Activated naive CD4-positive, alpha-beta T cell (primary cell): ENCODE measurements around the gene NR6A1.
"Not testable (repeated sequence)": the region's sequence is repeated elsewhere in the genome, so short reads cannot be mapped to it uniquely, and the experiment has no call there.

ENCODE experiments used
- DNase-seq, 4 experiments: peaks; one replicate each; lab custom pipeline; 2025; lab: John Stamatoyannopoulos, UW

The NR6A1 gene

GRCh38 chr9:124776954-124777648 lies 6.0 kb upstream of the NR6A1 start, which contains the start of gene OLFML2A:
Gene OLFML2A (plus strand): TSS chr9:124777133. CDS start chr9:124777271, 138 bp downstream.
- DNase-seq, result no peak

GRCh38 chr9:124776618-124776953 lies 5.5 kb upstream of the NR6A1 start:
- no peak for DNase-seq

GRCh38 chr9:124774129-124774978 lies 3.2 kb upstream of the NR6A1 start:
- peak; percentile 62 to 77 (median 72) for DNase-seq

- no peak for DNase-seq
Measured at GRCh38 chr9:124773473-124774128, 2.5 kb upstream of the NR6A1 start.

- not testable (repeated sequence) for DNase-seq
Measured at GRCh38 chr9:124772877-124773276, 1.8 kb upstream of the NR6A1 start.

GRCh38 chr9:124771867-124772679 lies 962 bp upstream of the NR6A1 start:
- DNase-seq, result peak in 1 of 4 experiments; percentile 8

- no peak for DNase-seq
Measured at GRCh38 chr9:124770359-124771020, 621 bp downstream of the NR6A1 start.

- no peak for DNase-seq
Measured at GRCh38 chr9:124769549-124770358, 1.4 kb downstream of the NR6A1 start.

- no peak for DNase-seq
Measured at GRCh38 chr9:124768750-124769548, 2.2 kb downstream of the NR6A1 start.

GRCh38 chr9:124768334-124768733 lies 2.8 kb downstream of the NR6A1 start:
- DNase-seq, result no peak

GRCh38 chr9:124767821-124768220 lies 3.3 kb downstream of the NR6A1 start:
- DNase-seq, result no peak

GRCh38 chr9:124766815-124767554 lies 4.1 kb downstream of the NR6A1 start:
- DNase-seq, result no peak

GRCh38 chr9:124766326-124766725 lies 4.8 kb downstream of the NR6A1 start:
- DNase-seq, result no peak

GRCh38 chr9:124765439-124765835 lies 5.7 kb downstream of the NR6A1 start:
- DNase-seq, result no peak

GRCh38 chr9:124764774-124765438 lies 6.2 kb downstream of the NR6A1 start:
- DNase-seq, result no peak

- DNase-seq, result no peak
Measured at GRCh38 chr9:124762633-124763032, 8.5 kb downstream of the NR6A1 start.

- DNase-seq, result no peak
Measured at GRCh38 chr9:124761710-124762109, 9.4 kb downstream of the NR6A1 start.

GRCh38 chr9:124761196-124761595 lies 9.9 kb downstream of the NR6A1 start:
- DNase-seq, result no peak
